GM12875 (cell line): ENCODE measurements around the gene C9orf43.

Experiments used
- H3K4me3 ChIP-seq: one replicate; pipeline ENCODE4 v1.5.1; 2011; ENCODE audit warnings: low read depth, low read length, control low read depth
- TF ChIP-seq, protein P1 (sequence below): IDR thresholded peaks from 2 replicates; pipeline ENCODE4 v1.5.1; 2011; ENCODE audit warnings: low read depth, mild to moderate bottlenecking, control low read depth, inconsistent platforms, low read length, moderate library complexity, borderline replicate concordance; ENCODE audit not compliant: insufficient read depth

The C9orf43 gene

GRCh38 chr9:113463418-113464285, 53.1 kb downstream of the C9orf43 start, which contains the start of gene RGS3:
TSS of gene RGS3 (plus strand) at chr9:113463727. CDS start at chr9:113463803, 76 bp downstream.
- no peak within 1 kb of the TSS for H3K4me3 ChIP-seq
- TF ChIP-seq, protein P1, sequence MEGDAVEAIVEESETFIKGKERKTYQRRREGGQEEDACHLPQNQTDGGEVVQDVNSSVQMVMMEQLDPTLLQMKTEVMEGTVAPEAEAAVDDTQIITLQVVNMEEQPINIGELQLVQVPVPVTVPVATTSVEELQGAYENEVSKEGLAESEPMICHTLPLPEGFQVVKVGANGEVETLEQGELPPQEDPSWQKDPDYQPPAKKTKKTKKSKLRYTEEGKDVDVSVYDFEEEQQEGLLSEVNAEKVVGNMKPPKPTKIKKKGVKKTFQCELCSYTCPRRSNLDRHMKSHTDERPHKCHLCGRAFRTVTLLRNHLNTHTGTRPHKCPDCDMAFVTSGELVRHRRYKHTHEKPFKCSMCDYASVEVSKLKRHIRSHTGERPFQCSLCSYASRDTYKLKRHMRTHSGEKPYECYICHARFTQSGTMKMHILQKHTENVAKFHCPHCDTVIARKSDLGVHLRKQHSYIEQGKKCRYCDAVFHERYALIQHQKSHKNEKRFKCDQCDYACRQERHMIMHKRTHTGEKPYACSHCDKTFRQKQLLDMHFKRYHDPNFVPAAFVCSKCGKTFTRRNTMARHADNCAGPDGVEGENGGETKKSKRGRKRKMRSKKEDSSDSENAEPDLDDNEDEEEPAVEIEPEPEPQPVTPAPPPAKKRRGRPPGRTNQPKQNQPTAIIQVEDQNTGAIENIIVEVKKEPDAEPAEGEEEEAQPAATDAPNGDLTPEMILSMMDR: no peak

- H3K4me3 ChIP-seq: no peak overlapping the region
Observed at GRCh38 chr9:113464286-113464660, 53.7 kb downstream of the C9orf43 start.

GRCh38 chr9:113465599-113466140, 55.1 kb downstream of the C9orf43 start:
- TF ChIP-seq, protein P1: no peak
- no peak overlapping the region for H3K4me3 ChIP-seq

More at GRCh38 chr9:113464286-113464660, 53.7 kb downstream of the C9orf43 start:
- TF ChIP-seq, protein P1: no peak

GRCh38 chr9:113467183-113467582, 56.6 kb downstream of the C9orf43 start:
- TF ChIP-seq, protein P1: no peak
- H3K4me3 ChIP-seq: no peak overlapping the region

DNA sequence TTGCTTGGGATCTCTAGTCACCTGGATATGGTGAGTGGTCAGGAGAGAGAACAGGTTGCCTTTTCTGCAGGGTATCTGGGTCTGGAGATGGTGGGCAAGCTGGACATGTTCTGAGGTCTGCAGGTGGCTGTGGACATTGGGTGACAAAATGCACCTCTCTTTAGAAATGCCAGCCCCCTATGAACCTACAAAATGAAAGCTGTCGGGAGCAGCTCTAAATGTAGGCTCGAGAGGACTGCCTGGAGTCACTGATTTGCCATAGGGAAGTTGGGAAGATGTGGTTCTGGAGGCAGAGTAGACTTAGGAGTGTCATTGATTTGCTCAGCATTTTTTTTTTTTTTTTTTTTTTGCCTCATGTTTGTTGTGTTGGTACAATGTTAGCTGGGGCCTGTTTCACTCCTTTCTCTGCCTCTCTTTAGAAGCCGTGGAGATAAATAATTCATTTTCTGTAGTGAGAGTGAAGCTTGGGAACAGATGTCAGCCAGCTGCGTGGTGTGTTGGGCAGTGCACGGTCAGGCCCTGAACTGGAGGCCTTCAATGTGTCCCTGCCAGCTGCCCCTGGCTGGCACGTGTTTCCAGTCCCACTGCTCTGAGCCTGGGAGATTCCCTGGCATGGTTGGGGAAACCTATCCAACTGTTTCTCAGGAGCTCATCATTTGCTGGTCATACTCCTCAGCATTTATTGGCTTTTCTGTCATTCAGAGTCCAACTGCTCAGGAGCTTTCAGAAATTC, 58.3 kb downstream of the C9orf43 start:
- H3K4me3 ChIP-seq: no peak overlapping the region

DNA sequence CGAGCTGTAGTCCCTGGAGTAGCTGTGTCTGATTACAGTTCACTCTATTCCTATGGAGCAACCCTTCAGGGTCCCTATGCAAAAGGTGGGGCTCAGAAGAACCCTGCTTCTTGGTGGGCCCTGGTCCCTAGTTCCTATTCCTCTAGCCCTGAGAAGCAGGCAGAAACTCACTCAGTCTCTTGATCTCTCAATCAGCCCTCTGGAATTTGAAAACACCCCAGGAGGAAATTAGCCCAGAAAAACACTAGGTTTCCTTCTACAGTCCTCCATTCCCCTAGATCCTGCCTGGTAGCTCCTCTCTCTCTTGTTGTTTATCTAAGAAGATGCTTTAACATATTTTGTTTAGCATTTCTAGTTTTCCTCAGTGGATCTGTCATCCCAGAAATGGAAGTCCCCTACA, 60.6 kb downstream of the C9orf43 start:
- TF ChIP-seq, protein P1: no peak
- no peak overlapping the region for H3K4me3 ChIP-seq

More for the DNA sequence above, 58.3 kb downstream of the C9orf43 start:
- TF ChIP-seq, protein P1: no peak
